Activated CD8-positive, alpha-beta memory T cell treated with anti-CD3 and anti-CD28 coated beads for 24 hours (primary cell): Measurements from ENCODE around the gene FAM78A.
"Not testable (repeated sequence)": the region's sequence is repeated elsewhere in the genome, so short reads cannot be mapped to it uniquely, and the experiment has no call there.

Experiments used
- DNase-seq: peaks from one replicate; pipeline ENCODE4 v3.0.0-alpha.2; 2020

FAM78A gene

DNA sequence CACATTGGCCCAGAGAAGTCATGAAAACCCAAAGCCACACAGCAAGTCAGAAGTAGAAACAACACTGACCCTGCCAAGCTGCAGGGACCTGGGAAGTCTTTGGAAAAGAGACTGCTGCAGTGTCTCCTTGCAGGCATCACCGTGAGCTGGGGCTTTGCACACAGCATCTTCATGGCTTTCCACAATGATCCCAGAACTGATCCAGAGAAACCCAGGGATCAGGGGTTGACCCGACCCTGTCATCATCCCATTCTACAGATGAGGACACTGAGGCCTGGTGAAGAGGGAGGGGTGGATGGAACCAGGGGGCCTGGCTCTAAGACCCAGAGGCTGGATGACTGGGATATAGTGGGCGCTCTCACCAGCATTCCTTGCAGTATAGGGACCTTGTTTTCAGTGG lies 4.3 kb upstream of the FAM78A start:
- DNase-seq: no peak

DNA sequence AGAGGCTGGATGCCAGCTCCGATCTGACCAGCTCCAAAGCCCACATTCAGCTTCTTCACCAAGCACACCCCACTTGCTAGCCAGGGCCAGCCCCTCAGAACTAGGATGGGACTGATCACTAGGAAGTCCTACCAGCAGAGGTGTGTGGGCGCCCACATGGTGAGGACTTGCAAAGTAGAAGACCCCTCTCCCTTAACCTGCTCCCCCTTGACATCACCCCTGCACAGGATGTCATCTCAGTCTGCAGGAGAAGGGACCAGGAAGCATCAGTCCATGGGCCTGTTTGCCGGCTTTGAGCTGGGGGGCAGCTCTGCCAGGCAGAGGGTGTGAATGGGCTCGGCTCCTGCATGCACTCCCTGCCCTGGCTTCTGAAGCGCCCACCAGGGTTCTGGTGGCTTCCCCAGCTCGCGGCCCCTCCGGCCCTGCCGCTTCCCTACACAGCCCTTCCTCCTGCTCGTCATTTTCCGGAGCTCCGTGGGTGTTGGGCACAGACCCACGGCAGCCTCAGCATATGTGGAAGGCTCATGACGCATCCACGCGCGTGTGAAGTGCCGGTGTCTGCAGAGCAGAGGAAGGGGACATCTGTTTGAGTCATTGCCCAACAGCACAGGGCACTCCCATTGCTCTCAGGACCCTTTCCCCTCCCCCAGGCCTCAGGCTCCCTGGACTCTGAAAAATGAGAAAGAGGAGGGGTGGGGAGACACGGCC lies 3.7 kb upstream of the FAM78A start:
- no peak for DNase-seq

DNA sequence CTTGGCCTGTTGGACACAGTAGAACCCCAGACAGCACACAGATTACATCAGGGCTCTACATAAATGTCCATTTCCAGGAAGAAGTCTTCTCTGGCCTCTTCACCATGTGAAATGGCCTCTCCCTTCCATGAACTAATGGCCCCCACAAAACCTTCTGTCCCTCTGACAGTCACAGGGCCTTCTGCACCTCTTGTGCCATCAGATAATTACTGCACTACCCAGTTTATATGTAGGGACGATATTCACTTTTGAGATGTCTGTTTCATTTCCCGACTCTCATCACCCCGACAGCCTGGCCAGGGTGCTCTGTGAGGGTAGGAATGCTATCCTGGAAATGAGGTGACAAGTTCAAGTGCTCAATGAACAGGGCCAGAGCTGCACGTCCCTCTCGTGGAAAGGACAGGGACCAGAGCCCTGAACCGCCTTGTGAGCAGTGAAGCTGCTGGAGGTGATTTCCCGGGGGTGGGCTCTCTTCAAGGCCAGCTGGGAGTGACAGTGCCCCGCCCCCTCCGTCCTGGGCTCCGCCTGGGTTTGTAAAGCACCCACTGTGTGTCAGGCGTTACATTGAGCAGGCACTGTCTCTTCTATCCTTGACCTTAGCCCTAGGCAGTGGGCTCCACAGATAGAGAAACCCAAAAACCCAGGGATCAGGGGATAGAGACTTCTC lies 3.0 kb upstream of the FAM78A start:
- no peak for DNase-seq

DNA sequence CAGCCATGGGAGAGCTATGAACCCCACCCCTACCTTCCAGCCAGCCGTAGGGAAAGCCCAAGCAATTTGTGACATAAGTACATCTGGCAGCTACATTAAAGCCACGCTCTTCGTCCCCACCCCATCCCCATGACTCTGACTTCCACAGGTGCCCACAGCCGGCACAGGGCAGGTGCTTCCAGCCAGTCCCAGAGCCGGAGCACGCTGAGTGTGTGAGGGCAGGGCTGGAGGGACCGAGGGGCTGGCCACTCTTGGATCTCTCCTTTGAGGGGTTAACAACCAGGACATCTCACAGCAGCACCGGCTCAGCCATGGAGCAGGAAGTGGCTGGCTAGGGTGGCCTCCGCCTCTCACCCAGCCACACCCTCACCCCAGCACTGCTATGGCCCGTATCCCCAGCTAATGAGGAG lies 2.4 kb upstream of the FAM78A start:
- peak; percentile 73 for DNase-seq

DNA sequence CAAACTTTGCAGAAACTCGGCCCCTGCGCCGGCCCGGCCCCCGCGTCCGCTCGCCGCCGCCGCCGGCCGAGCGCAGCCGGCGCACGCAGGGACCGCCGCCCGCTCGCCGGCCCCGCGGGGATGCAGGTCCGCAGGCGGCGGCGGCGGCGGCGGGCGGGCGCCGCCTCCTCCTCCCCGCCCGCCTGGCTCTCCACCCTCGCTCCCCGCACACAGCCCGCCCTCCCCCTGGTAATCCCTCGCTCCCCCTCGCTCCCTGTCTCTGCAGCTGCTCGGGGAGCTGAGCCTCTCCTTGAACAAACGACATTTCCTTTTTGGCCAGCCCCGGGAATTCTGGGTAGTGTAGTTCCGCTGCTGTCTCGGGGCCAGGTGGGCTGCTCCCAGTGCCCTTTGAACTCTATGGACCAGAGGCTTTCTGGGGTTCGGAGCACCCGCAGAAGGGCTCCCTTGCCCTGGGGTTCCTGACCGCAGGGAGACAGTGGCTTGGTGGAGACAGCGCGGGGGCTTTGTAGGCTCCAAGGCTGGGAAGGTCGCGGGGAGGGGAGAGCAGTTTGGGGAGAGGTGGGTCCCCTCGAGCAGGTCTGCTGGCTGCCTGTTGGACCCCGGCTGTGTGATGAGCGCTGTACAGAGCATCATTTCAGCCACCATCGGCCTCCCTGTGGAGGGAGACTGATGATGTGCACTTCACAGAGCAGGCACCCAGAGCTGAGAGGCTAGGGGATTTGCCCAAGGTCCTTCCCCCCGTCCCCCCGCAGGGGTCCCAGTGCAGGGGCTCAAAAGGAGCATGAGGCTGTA lies 1.8 kb upstream of the FAM78A start:
- DNase-seq: peak; percentile 84

DNA sequence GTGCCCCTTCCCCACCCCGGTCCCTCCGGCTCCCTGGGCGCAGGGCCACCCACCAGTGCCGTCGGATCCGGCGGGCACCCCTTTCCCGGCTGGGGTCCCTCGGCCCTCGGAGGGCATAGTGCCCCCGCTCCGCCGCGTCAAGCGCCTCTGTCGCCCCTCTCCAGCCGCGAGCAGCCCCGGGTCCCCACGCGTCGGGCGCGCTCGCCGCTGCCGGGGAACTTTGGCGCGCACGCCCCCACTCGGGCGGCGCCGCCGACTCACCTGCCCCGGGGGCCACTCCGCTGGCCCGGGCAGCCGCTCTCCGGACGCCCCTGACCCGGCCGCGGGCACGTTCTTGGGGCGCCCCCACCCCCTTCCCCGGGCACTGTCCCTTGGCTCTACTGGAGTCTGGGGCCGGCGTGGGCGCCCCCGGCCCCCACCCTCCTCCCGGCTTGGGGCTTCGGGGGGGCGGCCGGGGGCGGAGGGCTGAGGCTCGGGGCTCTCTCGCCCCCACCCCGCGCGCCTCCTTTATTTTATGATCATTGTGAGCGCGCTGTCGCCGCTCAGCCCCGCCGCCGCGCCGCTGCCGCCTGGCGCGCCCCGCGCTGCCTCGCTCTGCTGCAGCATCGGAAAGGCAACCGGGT lies 1.1 kb upstream of the FAM78A start:
- DNase-seq: peak; percentile 79

DNA sequence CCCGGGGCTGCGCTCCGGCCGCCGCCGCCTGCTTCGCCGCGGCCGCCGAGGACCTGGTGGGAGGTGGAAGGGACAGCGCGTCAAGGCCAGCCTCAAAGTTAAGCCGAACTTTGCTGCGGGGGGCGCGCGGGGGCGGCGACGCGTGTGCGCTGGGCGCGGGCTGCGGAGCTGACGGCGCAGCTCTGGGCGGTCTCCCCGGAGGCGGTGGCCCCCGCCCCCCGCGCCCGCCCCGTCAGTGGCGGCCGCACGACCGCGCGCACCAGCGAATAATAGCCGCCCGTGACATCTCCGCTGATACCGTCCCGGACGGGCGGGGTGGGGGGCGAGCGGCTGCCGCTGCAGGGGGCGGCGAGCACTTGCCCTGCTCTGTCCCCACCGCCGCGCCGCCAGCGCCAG lies 579 bp upstream of the FAM78A start:
- no peak for DNase-seq

DNA sequence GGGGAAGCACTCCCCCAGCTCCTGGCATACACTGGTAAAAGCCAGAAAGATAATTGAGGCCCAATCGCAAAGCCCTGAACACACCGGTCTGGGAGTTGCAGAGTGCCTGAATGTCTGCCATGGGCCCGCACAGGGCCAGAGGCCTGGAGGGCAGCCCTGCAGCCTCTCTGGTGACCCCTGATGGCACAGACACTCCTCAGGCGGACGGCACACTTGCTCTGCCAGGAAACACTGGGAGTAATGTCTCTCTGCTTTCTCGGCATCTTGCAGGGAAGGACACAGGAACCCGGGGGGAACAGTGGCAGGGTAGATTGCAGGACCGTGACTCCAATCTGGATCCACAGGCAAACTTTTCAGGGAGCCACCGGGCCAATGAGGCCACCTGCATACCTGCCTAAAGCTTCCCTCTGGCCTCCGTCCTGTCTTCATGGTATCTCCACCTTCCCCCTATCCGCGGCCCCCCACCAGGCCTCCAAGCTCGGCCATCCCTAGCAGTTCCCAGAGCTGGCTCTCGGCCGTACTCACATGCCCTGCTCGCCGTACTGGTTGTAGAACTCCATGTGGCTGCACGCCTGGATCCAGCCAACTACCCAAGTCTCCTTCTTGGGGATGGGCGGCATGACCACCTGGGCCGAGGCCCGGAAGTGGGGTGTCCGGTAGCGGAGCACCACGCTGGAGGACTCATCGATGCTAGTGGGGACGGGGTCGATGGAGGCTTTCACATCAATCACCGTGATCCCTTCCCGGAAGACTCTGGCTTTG lies 797 bp downstream of the FAM78A start:
- peak; percentile 79 for DNase-seq

DNA sequence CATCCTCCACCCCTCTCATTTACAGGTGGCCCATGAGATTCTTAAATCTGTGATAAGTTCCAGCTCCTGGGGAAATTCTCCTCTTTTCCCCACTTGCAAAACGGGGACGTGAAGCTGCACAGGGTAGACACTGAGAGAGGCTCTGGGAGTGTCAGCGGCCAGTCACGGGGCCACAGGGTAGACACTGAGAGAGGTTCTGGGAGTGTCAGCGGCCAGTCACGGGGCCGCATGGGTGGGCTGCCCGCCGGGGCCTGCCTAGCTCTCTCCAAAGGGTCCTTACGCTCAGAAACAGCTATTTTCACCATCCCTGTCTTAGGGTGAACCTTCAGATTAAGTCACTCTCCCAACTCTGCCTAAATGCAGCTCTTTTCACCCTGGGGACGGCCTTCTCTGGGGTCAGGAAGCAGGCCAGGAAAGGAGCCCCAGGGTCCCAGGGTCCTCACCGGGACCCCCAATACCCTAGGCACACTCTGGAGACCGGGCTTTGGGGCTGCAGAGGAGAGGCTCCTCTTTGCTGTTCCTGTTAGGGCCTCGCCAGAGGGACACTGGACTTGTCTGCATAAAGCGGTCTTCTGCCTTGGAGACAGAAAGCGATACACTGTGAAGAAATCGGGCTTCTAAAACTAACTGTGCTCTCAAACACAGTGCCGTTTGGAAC lies 1.5 kb downstream of the FAM78A start:
- DNase-seq: peak; percentile 74

DNA sequence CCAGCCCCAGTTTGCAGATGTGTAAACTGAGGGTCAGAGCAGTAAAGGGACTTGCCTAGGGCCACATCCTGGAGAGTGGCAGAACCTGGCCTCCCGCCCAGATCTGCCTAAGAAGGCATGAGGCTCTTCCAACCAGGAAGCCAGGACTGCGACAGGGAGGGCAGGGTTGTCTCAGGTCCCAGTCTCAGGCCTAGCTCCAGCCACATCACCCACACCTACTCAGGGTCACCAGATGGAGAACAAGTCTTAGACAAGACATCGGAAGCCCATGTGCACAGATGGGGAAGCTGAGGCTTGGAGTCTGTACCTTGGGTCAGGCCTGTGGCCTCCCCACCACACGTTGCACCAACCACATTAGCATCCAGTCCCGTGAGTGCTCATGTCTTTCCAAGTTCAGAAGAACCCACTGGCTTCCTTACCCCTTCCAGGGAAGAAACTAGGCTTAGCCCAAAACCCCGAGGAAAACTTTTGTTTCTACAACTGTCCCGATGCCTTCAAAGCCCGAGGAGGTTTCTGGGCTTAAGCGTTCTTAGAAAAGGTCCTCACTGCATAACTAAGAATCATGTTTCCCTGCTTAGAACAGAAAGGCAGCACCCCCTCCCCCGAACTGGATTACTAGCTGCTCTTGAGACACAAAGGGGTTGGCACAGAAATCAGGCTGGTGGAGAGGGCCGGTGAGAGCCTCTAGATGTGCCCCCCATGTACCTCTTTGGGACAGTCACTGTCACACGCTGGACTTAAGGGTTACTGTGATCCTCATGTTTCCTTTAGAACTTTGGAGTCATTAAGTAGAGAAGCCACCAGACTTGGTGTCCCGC lies 2.2 kb downstream of the FAM78A start:
- peak; percentile 79 for DNase-seq

DNA sequence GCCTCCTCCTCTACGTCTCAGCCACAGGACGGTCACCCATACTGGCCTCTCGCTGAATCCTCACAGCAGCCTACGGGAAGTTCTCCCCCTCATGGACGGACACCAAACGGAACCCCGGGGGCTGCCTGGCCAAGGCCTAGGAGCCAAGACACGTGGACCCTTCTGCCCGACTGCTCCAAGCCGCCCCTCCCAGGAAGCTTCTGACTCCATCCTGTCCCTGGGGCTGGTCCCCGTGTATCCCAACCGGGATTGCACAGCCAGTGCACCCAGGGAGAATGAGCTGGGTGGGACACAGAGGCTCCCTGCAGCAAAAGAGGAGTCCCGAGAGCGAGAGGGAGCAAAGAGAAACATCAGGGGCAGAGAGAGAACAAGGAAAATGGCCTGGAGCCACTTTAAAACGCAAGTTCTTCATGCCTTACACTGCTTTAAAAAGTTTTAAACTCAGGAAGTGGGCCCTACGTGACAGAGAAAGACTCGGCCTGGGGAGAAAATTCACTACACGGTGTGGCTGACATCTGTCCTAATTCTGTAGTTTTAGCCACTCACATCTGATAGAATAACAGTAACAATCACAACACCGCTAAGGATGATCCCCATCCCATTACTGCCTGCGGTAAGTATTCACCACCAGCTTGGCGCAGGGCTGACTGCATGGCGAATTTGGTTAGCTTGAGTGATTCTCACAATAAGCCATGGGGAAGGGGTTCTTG lies 3.0 kb downstream of the FAM78A start:
- DNase-seq: peak; percentile 81

DNA sequence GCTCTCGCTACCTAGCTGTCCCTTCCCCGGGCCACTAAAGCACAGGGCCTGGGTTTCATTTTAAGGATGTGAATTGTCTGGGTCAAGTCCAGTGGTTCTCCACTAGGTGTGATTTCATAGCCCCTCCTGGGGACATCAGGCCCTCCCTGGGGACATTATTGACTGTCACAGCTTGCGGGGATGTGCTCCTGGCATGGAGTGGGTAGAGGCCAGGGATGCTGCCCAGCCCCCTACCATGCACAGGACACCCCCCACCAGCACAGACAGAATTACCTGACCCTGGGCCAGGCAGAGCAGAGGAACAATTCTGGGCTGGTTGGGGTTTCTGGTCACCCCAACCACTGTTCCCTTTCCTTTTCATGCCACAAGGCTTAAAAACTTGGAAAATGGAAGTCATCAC lies 4.1 kb downstream of the FAM78A start:
- DNase-seq: no peak

DNA sequence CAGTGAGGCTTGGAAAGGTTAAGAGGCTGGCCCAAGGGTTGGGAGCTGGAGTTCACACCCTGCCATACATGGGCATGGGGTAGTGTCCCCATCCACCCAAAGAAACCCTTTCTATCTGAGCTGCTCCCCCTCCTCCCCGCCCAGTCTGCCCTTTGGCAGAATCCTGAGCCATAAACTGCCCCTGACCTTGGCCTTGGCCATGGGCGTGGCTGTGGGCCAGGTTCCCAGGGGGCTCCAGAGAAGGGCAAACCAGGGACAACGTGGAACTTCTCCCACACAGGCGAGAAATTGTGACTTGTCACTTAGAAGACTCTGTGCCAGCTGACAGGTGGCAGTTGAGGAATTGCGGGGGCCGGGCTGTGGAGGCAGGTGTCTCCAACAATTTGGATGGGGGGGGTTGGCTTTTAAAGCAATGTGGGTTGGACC lies 4.8 kb downstream of the FAM78A start:
- no peak for DNase-seq

DNA sequence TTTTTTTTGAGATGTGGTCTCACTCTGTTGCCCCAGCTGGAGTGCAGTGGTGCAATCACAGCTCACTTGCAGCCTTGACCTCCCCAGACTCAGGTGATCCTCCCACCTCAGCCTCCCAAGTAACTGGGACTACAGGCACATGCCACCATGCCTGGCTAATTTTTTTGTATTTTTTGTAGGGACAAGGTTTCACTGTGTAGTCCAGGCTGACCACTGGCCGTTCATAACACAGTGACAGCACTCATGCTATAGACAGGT lies 5.4 kb downstream of the FAM78A start:
- DNase-seq: not testable (repeated sequence)

DNA sequence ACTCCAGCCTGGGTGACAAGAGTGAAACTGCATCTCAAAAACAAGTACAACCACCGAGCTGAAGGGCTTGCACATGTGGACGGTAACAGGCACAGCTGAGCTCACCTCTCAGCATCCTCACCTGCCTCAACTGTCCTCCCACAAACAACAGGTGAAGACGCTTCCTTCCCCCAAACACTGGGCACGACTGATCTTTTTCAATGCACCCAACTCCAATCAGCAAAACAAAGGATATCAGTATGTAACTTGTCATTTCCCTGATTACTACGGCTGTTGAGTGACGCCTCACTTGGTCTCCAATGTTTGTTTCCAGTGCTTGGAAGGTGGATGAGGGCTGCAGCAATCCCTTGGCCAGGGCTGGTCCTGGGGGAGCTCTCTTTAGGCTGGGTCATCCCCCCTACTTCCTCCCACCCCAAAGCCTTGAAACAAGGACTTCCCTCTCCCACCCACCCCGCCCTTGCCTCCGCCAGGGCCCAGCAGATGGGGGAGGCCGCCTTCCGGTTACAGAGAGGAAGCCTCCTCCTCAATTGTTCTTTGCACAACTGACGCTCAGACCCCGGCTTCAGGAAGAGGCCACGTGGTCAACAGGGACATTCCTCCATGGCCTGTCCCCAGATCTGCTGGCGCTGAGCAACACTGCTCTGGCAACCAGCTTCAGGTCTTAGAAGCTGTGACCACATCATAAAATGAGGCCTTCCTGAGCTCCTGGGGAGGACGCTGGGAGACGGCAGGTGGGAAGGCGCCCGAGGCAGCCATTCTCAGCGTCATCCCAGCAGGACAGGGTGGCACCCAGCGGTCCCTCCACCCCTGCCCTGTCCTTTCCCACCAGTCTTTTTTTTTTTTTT lies 5.9 kb downstream of the FAM78A start:
- peak; percentile 82 for DNase-seq

DNA sequence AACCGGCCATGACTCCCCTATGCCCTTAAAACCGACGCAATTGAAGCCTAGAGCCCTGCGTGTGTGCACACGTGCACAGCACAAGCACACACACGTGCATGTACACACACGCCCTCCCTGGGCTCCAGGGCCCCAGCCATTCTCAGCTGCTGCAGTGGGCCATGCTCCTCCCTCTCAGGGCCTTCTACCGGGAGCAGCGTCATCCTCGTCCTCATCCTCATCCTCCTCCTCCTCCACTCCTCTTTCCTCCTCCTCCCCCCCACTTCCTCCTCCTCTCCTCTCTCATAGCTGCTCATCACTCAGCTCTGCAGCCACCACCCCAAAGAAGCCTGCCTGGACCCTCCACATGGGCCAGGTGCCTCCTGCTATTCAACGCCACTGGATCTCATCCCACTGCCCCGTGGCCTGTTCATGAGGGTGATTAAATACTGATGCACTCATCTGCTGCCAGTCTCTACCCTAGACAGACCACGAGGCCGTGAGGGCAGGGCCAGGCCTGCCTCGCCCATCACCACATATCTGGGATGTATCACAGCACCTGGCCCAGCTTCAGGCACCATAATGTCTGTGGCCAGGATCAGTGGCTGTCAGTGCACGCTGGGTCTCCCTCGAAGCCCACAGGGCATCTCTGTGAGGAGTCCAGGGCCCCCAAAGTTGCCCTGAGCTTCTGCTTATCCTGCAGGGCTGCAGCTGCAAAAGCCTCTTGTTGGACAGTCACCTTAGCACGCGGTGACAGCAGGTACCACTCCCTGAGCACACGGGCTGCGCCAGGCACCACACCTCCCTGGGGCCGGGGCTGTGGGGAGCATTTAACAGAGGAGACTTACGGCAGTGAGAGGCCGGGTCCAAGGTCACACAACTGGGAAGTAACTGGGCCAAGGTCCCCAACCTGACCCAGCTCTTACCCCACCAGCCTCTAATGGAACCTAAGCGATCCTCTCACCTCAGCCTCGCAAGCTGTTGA lies 9.8 kb downstream of the FAM78A start:
- DNase-seq: peak; percentile 73

DNA sequence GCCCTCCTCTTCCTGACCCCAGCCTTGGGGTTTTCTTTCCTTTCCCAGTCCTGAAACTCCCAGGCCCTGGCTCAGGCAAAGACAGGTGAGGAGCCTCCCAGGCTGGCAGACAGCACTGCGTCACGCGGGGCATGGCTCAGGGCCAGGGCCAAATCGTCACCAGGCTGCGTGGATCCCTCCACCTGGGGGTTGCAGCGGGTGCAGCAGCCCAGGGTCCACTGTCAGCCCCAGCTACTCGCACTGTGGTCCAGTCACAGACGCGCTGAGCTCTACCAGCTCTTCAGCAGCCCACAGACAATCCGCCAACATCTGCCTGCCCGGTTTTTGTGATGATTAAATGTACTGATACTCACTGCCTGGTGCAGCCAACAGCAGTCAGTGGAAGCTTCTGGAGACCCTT lies 12.1 kb downstream of the FAM78A start:
- peak; percentile 69 for DNase-seq

DNA sequence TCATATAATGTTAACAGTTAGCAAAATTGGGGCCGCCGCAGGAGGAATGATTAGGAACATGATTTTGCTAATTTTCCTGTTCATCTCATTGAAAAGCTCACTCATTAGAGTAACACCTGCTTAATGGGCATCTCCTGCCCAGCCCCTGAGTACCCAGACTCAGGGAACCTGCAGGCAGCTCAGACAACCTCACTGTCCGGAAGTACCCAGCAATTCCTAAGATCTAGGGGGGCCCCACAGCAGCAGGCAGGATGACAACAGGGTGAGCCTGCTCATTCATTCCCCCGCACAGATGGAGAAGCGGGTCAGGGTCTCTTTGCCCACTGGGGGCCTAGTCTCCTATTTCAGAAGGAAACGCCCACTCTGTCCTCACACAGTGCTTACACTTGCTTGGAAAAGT lies 12.6 kb downstream of the FAM78A start:
- peak; percentile 59 for DNase-seq

DNA sequence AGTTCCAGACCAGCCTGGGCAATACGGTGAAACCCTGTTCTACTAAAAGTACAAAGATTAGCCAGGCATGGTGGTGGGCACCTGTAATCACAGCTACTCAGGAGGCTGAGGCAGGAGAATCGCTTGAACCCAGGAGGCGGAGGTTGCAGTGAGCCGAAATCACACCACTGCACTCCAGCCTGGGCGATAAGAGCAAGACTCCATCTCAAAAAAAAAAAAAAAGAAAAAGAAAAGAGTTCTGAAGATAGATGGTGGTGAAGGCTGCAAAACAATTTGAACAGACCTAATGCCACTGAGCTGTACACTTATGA lies 13.3 kb downstream of the FAM78A start:
- not testable (repeated sequence) for DNase-seq
